ENCODE data around the gene GPC6. TPM values are rescaled to one million over a fixed set of nuclear protein-coding genes. Genes with fewer than 3 reads are reported as not detected.

The GPC6 gene
- total RNA-seq, 1 experiment from 2014 or later = not detected

DNA sequence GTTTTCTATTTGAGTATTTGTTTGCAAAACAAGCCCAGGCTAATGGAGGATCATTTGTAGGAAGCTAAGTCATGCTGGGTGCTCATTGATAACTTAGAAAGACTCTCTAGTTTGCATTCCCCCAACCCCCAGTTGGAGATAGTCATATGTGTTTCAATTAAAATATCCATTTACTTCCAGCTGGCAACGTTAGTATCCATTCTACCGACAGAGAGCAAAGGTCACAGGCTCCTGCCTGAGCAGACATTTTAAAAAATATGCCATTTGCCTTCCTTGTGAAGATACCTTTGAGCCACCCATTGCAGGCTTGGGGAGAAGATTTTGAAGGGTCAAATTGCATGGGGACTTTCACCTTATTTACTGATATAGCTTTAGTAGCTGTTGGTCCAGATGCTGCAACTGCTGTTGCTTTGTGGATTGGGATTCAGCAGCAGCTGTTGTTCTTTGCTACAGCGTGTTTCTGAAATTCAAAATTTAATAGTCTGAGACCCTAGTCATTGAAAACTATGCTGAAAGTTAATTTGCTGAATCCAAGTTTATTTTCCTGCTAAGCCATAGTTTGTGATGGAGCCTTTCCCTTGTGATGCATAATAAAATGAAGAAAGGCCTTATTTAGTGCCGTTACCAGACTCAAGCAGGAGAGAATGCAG, 335.1 kb downstream of the GPC6 start:
- no TSS peak for BruUV-seq (replicated peaks)
- no peak for TF ChIP-seq CTCF (IDR thresholded peaks at IDR 0.05; ENCODE audit: unreplicated experiment)
- CTCF ChIA-PET = no interaction called here
- Mint-ChIP-seq H3K4me3 (ENCODE audit: low read depth, unreplicated experiment) (no peak overlapping the region), H3K9me3 (ENCODE audit: low read depth, unreplicated experiment) (no peaks in the 10 kb centered on the region), H3K27ac (ENCODE audit: unreplicated experiment) (no peak overlapping the region), H3K36me3 (ENCODE audit: insufficient read depth, unreplicated experiment) (no peaks in the 10 kb centered on the region), H3K4me1 (ENCODE audit: low read depth, unreplicated experiment) (no peaks in the 10 kb centered on the region), H3K27me3 (ENCODE audit: unreplicated experiment) (no peaks in the 10 kb centered on the region)
- intact Hi-C loops (cut with micrococcal nuclease; ENCODE audit: unreplicated experiment) = no loop called here
- no peak for DNase-seq

GRCh38 chr13:93562676-93563075, 336.1 kb downstream of the GPC6 start:
- intact Hi-C loops (cut with micrococcal nuclease; ENCODE audit: unreplicated experiment) = no loop called here
- CTCF ChIA-PET = no interaction called here
- H3K36me3 Mint-ChIP-seq (ENCODE audit: insufficient read depth, unreplicated experiment) = no peaks in the 10 kb centered on the region
- no peak overlapping the region for H3K27ac Mint-ChIP-seq (ENCODE audit: unreplicated experiment)
- no peaks in the 10 kb centered on the region for H3K4me1 Mint-ChIP-seq (ENCODE audit: low read depth, unreplicated experiment)
- DNase-seq = no peak
- H3K4me3 Mint-ChIP-seq (ENCODE audit: low read depth, unreplicated experiment) = no peak overlapping the region
- no peak for TF ChIP-seq CTCF (IDR thresholded peaks at IDR 0.05; ENCODE audit: unreplicated experiment)
- no peaks in the 10 kb centered on the region for H3K9me3 Mint-ChIP-seq (ENCODE audit: low read depth, unreplicated experiment)
- no TSS peak for BruUV-seq (replicated peaks)
- H3K27me3 Mint-ChIP-seq (ENCODE audit: unreplicated experiment) = no peaks in the 10 kb centered on the region

- no peak overlapping the region for H3K27ac Mint-ChIP-seq (ENCODE audit: unreplicated experiment)
- H3K4me3 Mint-ChIP-seq (ENCODE audit: low read depth, unreplicated experiment) = no peak overlapping the region
- intact Hi-C loops (cut with micrococcal nuclease; ENCODE audit: unreplicated experiment) = no loop called here
- no peaks in the 10 kb centered on the region for H3K4me1 Mint-ChIP-seq (ENCODE audit: low read depth, unreplicated experiment)
- CTCF ChIA-PET = no interaction called here
- BruUV-seq (replicated peaks) = no TSS peak
- no peak for DNase-seq
- no peaks in the 10 kb centered on the region for H3K36me3 Mint-ChIP-seq (ENCODE audit: insufficient read depth, unreplicated experiment)
- TF ChIP-seq CTCF (IDR thresholded peaks at IDR 0.05; ENCODE audit: unreplicated experiment) = no peak
- no peaks in the 10 kb centered on the region for H3K27me3 Mint-ChIP-seq (ENCODE audit: unreplicated experiment)
- H3K9me3 Mint-ChIP-seq (ENCODE audit: low read depth, unreplicated experiment) = peaks cover 3% of the 10 kb centered on the region
These were observed 350.5 kb downstream of the GPC6 start for GRCh38 chr13:93577105-93577504.

- CTCF ChIA-PET = no interaction called here
- intact Hi-C loops (cut with micrococcal nuclease; ENCODE audit: unreplicated experiment) = no loop called here
- no TSS peak for BruUV-seq (replicated peaks)
- Mint-ChIP-seq H3K9me3 (ENCODE audit: low read depth, unreplicated experiment) (no peaks in the 10 kb centered on the region), H3K4me3 (ENCODE audit: low read depth, unreplicated experiment) (no peak overlapping the region), H3K27me3 (ENCODE audit: unreplicated experiment) (no peaks in the 10 kb centered on the region), H3K27ac (ENCODE audit: unreplicated experiment) (no peak overlapping the region), H3K36me3 (ENCODE audit: insufficient read depth, unreplicated experiment) (no peaks in the 10 kb centered on the region), H3K4me1 (ENCODE audit: low read depth, unreplicated experiment) (no peaks in the 10 kb centered on the region)
- no peak for TF ChIP-seq CTCF (IDR thresholded peaks at IDR 0.05; ENCODE audit: unreplicated experiment)
- no peak for DNase-seq
These were observed 363.2 kb downstream of the GPC6 start for GRCh38 chr13:93589788-93590187.

Data from Calu3 (cell line).